NOMO-1 treated with dmso at 0.1 percent for 144 hours (cell line): Measurements from ENCODE around the gene CDK13.
"Not testable (repeated sequence)": the region's sequence is repeated elsewhere in the genome, so short reads cannot be mapped to it uniquely, and the experiment has no call there.

Experiments
- DNase-seq: peaks from one replicate; lab custom pipeline; 2025; ENCODE audit not compliant: unreplicated experiment; lab: John Stamatoyannopoulos, UW

The CDK13 gene

DNA sequence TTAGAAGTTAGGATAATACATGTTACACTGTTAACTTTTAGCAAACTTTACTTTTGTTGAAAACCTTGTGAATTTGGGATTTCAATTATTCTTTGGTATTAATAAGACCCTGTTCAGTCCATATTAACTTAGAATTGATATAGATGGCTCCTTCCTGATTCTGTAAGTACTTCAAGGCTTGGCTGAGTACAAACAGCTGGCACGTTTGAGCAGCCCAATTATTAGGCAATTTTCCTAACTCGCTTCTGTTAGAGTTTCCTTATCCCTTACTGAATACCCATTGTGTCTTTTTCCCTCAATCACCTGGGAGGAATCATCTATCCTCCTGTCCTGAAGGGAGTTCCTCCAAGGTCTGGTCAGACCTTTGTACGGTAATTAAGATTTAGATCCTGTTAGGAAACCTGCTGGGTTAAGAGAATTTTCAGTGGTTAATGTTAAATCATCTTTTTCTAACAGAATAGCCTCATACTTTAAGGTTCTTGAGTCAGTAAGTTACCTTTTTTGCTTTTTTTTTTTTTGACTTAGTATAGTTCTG is 195.6 kb downstream of the CDK13 start:
- not testable (repeated sequence) for DNase-seq

DNA sequence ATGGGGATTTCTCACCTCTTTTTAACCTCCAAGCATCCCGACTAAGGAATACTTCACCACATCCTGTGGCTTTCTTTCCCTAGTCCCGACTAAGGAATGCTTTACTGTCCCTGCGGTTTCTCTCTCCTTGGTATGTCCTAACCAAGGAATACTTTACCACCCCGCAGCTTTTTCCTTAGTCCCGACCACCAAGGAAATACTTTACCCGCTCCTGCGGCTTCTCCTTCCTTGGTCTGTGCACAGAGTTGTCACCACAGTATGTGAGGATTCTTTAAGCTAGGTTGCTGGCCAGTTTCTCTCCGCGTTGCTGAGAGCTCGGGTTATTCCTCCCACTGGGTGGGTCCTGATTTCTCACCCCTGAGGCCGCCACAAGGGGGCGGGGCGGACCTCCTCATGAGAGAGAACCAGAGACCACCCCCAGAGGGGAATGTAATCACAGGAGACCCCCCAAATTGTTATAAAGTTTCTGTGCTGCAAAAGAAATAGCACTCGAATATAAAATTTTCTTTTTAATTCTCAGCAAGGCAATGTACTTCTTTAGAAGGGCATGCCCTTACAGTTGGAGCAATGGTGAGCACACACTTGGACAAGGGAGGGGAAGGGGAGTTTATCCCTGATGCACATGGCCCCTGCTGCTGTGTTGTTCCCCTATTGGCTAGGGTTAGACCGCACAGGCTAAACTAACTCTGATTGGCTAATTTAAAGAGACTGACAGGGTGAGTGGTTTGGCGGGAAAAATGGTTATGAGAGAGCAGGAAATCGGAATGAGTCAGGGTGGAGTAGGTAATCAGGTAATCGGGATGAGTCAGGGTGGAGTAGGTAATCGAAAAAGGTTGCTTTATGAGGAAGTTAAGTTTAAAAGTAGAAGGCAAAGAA is 197.6 kb downstream of the CDK13 start:
- DNase-seq, result no peak

DNA sequence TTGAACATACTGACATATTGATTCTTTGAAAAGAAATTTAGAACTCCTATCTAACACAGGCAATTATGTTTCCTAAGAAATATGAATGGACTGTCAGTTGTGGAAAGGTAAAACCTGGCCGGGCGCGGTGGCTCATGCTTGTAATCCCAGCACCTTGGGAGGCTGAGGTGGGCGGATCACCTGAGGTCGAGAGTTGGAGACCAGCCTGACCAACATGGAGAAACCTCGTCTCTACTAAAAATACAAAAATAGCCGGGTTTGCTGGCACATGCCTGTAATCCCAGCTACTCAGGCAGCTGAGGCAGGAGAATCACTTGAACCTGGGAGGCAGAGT is 198.2 kb downstream of the CDK13 start:
- not testable (repeated sequence) for DNase-seq

DNA sequence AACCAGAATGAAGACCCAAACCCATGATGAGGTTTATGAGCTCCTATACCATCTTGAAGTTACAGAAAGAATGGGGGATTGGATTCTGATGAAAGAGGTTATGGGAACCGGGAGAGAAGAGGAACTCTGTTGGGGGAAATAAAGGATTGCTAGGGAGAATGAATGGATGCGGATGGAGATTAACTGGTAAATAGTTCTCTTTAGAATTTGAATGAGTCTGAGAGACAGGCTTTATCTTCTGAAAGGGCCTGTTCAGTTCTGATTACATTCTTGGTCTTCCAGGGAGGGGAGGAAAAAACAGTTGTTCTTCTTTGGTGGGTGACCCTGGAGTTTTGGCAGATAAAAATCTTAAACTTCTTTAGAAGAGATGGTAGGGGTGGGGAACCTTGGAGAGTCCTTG is 198.6 kb downstream of the CDK13 start:
- DNase-seq, result no peak
